H9 (cell line): ENCODE measurements around the gene CACNA1D. TPM values are rescaled to one million over a fixed set of nuclear protein-coding genes. Genes with fewer than 3 reads are reported as not detected.

Source experiments
- DNase-seq: peaks from one replicate; pipeline ENCODE4 v3.0.0-alpha.2; 2017
- H2AFZ ChIP-seq: one replicate; pipeline ENCODE4 v1.6.1; 2013; ENCODE audit warnings: mild to moderate bottlenecking, low read length, control low read depth, moderate library complexity
- H2AK5ac ChIP-seq: 2 replicates; pipeline ENCODE4 v1.6.1; 2013; ENCODE audit warnings: low read length, control low read depth, mixed read lengths; ENCODE audit not compliant: insufficient read length
- H2BK120ac ChIP-seq: one replicate; pipeline ENCODE4 v1.6.1; 2013; ENCODE audit warnings: low read depth, mild to moderate bottlenecking, low read length, control low read depth, inconsistent platforms; ENCODE audit not compliant: poor library complexity, severe bottlenecking
- H2BK12ac ChIP-seq: 2 replicates; pipeline ENCODE4 v1.6.1; 2013; ENCODE audit warnings: low read length, control low read depth, mixed read lengths, low read depth; ENCODE audit not compliant: insufficient read length
- H2BK15ac ChIP-seq: 2 replicates; pipeline ENCODE4 v1.6.1; 2013; ENCODE audit warnings: low read depth, low read length, control low read depth
- H2BK20ac ChIP-seq: one replicate; pipeline ENCODE4 v1.6.1; 2013; ENCODE audit warnings: low read depth, mild to moderate bottlenecking, low read length, control low read depth, inconsistent platforms; ENCODE audit not compliant: poor library complexity, severe bottlenecking
- H2BK5ac ChIP-seq: 2 replicates; pipeline ENCODE4 v1.6.1; 2013; ENCODE audit warnings: low read length, control low read depth, mixed read lengths; ENCODE audit not compliant: insufficient read length
- H3K14ac ChIP-seq: 2 replicates; pipeline ENCODE4 v1.6.1; 2013; ENCODE audit warnings: low read length, control low read depth; ENCODE audit not compliant: insufficient read depth
- H3K18ac ChIP-seq: 2 replicates; pipeline ENCODE4 v1.6.1; 2013; ENCODE audit warnings: low read depth, mild to moderate bottlenecking, mixed read lengths, low read length, control low read depth; ENCODE audit not compliant: insufficient read length
- H3K23ac ChIP-seq: 2 replicates; pipeline ENCODE4 v1.6.1; 2013; ENCODE audit warnings: low read length, control low read depth, mixed read lengths, low read depth; ENCODE audit not compliant: insufficient read length
- H3K23me2 ChIP-seq: 2 replicates; pipeline ENCODE4 v1.6.1; 2013; ENCODE audit warnings: low read depth, mild to moderate bottlenecking, mixed read lengths, low read length, control low read depth; ENCODE audit not compliant: insufficient read length, poor library complexity, severe bottlenecking
- H3K27ac ChIP-seq: 2 replicates; pipeline ENCODE4 v1.5.1; 2013; ENCODE audit warnings: low read length, control low read depth, mixed read lengths, low read depth; ENCODE audit not compliant: insufficient read length
- H3K27me3 ChIP-seq: 2 replicates; pipeline ENCODE4 v1.6.1; 2013; ENCODE audit warnings: low read length, control low read depth, inconsistent platforms; ENCODE audit not compliant: insufficient read depth
- H3K4ac ChIP-seq: 2 replicates; pipeline ENCODE4 v1.6.1; 2013; ENCODE audit warnings: low read depth, mild to moderate bottlenecking, control low read depth, inconsistent platforms, low read length, moderate library complexity
- H3K4me1 ChIP-seq: 2 replicates; pipeline ENCODE4 v1.6.1; 2013; ENCODE audit warnings: low read length, control low read depth, inconsistent platforms; ENCODE audit not compliant: insufficient read depth
- H3K4me2 ChIP-seq: 2 replicates; pipeline ENCODE4 v1.6.1; 2013; ENCODE audit warnings: low read length, control low read depth, mixed read lengths; ENCODE audit not compliant: insufficient read length, insufficient read depth
- H3K56ac ChIP-seq: 2 replicates; pipeline ENCODE4 v1.6.1; 2013; ENCODE audit warnings: low read depth, mild to moderate bottlenecking, mixed read lengths, low read length, control low read depth; ENCODE audit not compliant: insufficient read length
- H3K79me1 ChIP-seq: 2 replicates; pipeline ENCODE4 v1.6.1; 2013; ENCODE audit warnings: low read depth, mild to moderate bottlenecking, moderate library complexity, low read length, control low read depth, inconsistent platforms; ENCODE audit not compliant: insufficient read depth, poor library complexity, severe bottlenecking
- H3K79me2 ChIP-seq: 2 replicates; pipeline ENCODE4 v1.6.1; 2013; ENCODE audit warnings: low read length, control low read depth, inconsistent platforms; ENCODE audit not compliant: insufficient read depth
- H3K9ac ChIP-seq: 2 replicates; pipeline ENCODE4 v1.6.1; 2013; ENCODE audit warnings: low read length, control low read depth, mixed read lengths; ENCODE audit not compliant: insufficient read length; ENCODE audit errors: extremely low read depth
- H3K9me3 ChIP-seq: one replicate; pipeline ENCODE4 v1.6.1; 2013; ENCODE audit warnings: low read depth, low read length, inconsistent platforms; ENCODE audit not compliant: control insufficient read depth
- H3T11ph ChIP-seq: one replicate; pipeline ENCODE4 v1.6.1; 2013; ENCODE audit warnings: mild to moderate bottlenecking, low read length, control low read depth, inconsistent platforms
- H4K20me1 ChIP-seq: one replicate; pipeline ENCODE4 v1.6.1; 2013; ENCODE audit not compliant: control insufficient read depth, insufficient read length, insufficient read depth
- H4K5ac ChIP-seq: 2 replicates; pipeline ENCODE4 v1.6.1; 2013; ENCODE audit warnings: low read depth, mild to moderate bottlenecking, mixed read lengths, low read length, control low read depth; ENCODE audit not compliant: insufficient read length
- H4K8ac ChIP-seq: replicated peaks from 2 replicates; pipeline ENCODE4 v1.6.1; 2013; ENCODE audit warnings: low read length, control low read depth, mixed read lengths, low read depth; ENCODE audit not compliant: insufficient read length
- H4K91ac ChIP-seq: 2 replicates; pipeline ENCODE4 v1.6.1; 2013; ENCODE audit warnings: low read depth, mild to moderate bottlenecking, moderate library complexity, mixed read lengths, low read length, control low read depth; ENCODE audit not compliant: insufficient read length
- H3K27ac Mint-ChIP-seq, 3 experiments: 2 replicates in 2 of 3; 3 replicates in 1 of 3; pipeline ENCODE4 v1.8.0; 2020 to 2021; ENCODE audit warnings: mixed read lengths in 3 of 3, mild to moderate bottlenecking in 1 of 3, moderate library complexity in 1 of 3
- H3K27me3 Mint-ChIP-seq: 2 replicates; pipeline ENCODE4 v1.8.0; 2021; ENCODE audit warnings: low read depth, mild to moderate bottlenecking, moderate library complexity, mixed read lengths
- H3K36me3 Mint-ChIP-seq, 3 experiments: 2 replicates in 2 of 3; 3 replicates in 1 of 3; pipeline ENCODE4 v1.8.0; 2020 to 2021; ENCODE audit warnings: low read depth in 3 of 3, mixed read lengths in 3 of 3; ENCODE audit not compliant: insufficient read depth in 1 of 3
- H3K4me1 Mint-ChIP-seq, 2 experiments: 2 replicates each; pipeline ENCODE4 v1.8.0; 2020; ENCODE audit warnings: mixed read lengths in 2 of 2
- H3K4me3 Mint-ChIP-seq, 2 experiments: 2 replicates in 1 of 2; 3 replicates in 1 of 2; pipeline ENCODE4 v1.8.0; 2020 to 2021; ENCODE audit warnings: mild to moderate bottlenecking in 2 of 2, mixed read lengths in 2 of 2, moderate library complexity in 1 of 2
- H3K9me3 Mint-ChIP-seq, 2 experiments: 2 replicates in 1 of 2; 3 replicates in 1 of 2; pipeline ENCODE4 v1.8.0; 2020; ENCODE audit warnings: mild to moderate bottlenecking in 2 of 2, mixed read lengths in 2 of 2, moderate library complexity in 1 of 2
- CTCF ChIP-seq: fragments of 200-600 bp; sonication (generic); conservative IDR thresholded peaks from 3 replicates; pipeline ENCODE4 v1.8.0; 2021; ENCODE audit warnings: antibody characterized with exemption, mild to moderate bottlenecking
- WGBS: extraction: QIAGEN DNeasy Blood & Tissue Kit; methylation state at CpG from one replicate; pipeline ENCODE4 v1.1.7; 2013; ENCODE audit warnings: missing lambda C conversion rate, low lambda C conversion rate, mixed read lengths; ENCODE audit not compliant: insufficient read length; ENCODE audit errors: extremely low coverage; 5-methylcytosine and 5-hydroxymethylcytosine counted together
- total RNA-seq: library from RNA; stranded (reverse); gene quantifications from 2 replicates; pipeline ENCODE4 v1.2.1, GENCODE V29; 2021

The CACNA1D gene
- total RNA-seq, 1 experiment from 2014 or later: 3.5 TPM

DNA sequence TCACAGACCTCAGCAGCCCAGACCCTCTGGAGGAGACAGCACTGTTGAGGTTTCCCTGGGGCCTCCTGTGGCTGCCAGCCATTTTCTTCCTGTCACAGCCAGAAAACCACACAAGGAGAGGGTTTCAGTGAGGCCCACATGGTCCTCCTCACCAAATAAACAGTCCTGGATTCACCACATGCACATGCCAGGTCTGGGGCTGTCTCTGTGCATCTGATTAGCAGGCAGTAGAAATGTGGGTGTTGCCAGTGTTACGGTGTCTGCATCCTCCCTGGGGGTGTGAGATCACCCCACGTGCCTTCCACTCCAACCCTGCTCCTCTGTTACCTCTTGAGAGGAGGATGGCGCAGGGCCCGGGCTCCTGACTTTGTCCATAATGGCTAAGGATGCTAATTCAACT is 211.4 kb downstream of the CACNA1D start:
- Histone ChIP-seq H3K14ac (peak overlapping the region; percentile 33; the same call in 1 of the 2 replicates), H2BK20ac (no peak overlapping the region), H3K27ac (no peak overlapping the region), H4K20me1 (no peaks in the 10 kb centered on the region), H3K18ac (no peak overlapping the region), H3K4ac (no peak overlapping the region), H2BK120ac (no peak overlapping the region), H2AK5ac (no peak overlapping the region), H3K4me2 (no peak overlapping the region), H3K23ac (no peak overlapping the region), H3K56ac (no peak overlapping the region), H4K91ac (no peak overlapping the region), H4K5ac (no peak overlapping the region), H2BK5ac (no peak overlapping the region), H4K8ac (no peak overlapping the region), H2AFZ (no peak overlapping the region), H3K79me1 (no peaks in the 10 kb centered on the region), H3K9me3 (no peaks in the 10 kb centered on the region), H3T11ph (no peak overlapping the region), H2BK15ac (no peak overlapping the region), H3K79me2 (no peaks in the 10 kb centered on the region), H3K4me1 (no peaks in the 10 kb centered on the region), H3K27me3 (no peaks in the 10 kb centered on the region), H3K9ac (no peak overlapping the region), H3K23me2 (no peaks in the 10 kb centered on the region), H2BK12ac (no peak overlapping the region)
- Mint-ChIP-seq H3K36me3 (no peaks in the 10 kb centered on the region), H3K27ac (peak overlapping the region in 1 of 3 experiments; percentile 70; a peak in 2 of 7 replicates), H3K4me1 (peaks cover 16 to 21% of the 10 kb centered on the region in 2 experiments), H3K9me3 (no peaks in the 10 kb centered on the region), H3K27me3 (peaks cover 1% of the 10 kb centered on the region; the same call in 1 of the 2 replicates), H3K4me3 (no peak overlapping the region)
- no CpG with 5 or more reads among the region's 4 CpGs for WGBS
- peak; percentile 14 for DNase-seq
- TF ChIP-seq CTCF: no peak
